Fibroblast of peridontal ligament (primary cell): ENCODE results near the gene NAT9.

Source experiments
- DNase-seq: peaks from one replicate; pipeline ENCODE4 v3.0.0-alpha.2; 2010; ENCODE audit errors: extremely low read depth

The NAT9 gene

DNA sequence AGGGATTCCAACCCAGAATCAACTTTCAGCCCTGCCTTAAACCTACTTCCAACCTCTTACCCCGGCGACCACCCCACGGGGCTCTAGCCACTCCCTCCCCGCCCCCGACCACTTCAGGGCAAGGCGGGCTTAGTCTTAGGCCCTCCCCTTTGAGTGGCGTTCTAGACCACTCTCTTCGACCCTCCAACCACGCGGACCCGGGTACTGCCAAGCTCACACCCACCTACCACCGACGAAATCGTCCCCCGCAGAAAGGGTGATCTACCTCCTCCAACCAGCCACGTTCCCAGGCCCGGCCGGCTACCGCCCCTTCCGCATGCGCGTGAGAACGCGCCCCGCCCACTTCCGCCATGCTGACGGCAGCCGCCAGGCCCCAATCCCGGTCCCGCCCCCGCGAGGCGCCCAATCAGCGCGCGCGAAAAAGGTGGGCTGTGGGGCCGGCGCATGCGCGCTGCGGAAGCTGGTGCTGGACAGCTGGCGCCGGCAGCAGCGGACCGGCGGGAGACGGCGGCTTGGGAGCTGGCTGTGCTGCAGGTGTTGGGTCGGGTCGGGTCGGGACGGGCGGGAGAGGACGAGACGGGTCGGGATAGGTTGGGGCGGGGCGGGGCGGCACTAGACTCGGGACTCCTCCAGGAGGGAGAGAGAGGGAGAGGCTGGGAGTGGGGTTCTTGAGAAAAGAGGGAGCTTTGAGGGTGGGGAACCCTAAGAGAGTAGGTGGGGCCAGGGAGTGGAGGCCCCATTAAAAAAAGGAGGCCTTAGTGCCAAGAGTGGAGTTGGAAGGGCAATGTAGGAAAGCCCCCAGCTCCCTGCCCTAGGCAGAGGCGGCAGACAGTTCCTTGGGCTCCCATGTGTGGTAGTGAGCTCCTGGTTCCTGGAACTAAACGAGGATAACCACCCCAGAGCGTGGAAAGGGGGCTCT lies at the start of gene NAT9:
Gene NAT9 (minus strand): TSS at position 302 of the 919 bp plus-strand sequence. CDS start 647 bp downstream, outside the sequence.
- peak; percentile 87 for DNase-seq

GRCh38 chr17:74824961-74825627 lies 48.9 kb upstream of the NAT9 start:
- no peak for DNase-seq

DNA sequence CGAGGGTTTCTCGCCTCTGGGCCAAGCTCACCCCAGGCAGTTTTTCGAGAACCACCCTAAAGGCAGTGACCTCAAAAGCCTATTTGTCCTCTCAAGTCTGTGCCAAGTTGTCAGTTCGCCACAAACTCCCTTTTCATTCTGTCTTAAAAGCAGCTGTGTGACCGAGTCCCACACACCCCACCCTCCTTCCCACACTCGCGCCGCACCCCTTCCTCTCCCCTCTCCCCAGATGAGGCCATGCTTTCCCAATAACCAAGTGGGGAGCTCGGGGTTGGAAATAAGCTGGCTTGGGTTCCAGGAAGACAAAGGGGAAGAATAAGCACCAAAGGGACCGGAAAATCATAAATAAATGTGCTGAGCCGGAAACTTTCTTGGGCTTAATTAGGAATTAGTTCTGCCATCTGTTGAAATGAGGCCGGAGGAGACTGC lies 46.8 kb upstream of the NAT9 start:
- DNase-seq: no peak

DNA sequence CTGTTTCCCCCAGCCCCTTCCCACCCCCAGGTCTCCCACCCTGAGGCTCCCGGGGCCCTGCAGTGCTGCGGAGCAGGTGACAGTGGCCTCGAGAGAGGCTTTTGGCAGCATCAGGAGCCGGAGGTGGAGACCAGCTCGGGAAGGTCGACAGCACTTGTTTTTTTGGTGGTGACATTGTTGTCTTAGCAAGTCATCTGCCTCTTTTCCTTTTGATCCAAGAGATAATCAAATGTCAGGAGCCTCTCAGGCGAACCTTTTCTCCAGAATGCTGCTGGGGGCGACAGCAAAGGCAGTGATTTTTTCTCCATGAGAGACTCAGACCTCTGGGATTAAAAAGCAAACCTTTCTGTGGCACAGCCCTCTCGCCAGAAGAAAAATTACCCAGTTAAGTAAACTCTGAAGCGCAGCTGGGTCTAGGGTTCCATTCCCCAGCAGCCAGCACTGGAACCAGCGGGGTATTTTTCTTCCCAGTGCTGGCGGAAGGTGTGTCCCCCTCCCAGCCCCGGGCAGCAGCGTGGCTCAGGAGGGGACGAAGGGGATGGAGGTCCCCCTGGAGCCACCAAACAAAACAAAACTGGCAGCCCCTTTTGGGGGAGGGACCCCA lies 46.3 kb upstream of the NAT9 start:
- no peak for DNase-seq

DNA sequence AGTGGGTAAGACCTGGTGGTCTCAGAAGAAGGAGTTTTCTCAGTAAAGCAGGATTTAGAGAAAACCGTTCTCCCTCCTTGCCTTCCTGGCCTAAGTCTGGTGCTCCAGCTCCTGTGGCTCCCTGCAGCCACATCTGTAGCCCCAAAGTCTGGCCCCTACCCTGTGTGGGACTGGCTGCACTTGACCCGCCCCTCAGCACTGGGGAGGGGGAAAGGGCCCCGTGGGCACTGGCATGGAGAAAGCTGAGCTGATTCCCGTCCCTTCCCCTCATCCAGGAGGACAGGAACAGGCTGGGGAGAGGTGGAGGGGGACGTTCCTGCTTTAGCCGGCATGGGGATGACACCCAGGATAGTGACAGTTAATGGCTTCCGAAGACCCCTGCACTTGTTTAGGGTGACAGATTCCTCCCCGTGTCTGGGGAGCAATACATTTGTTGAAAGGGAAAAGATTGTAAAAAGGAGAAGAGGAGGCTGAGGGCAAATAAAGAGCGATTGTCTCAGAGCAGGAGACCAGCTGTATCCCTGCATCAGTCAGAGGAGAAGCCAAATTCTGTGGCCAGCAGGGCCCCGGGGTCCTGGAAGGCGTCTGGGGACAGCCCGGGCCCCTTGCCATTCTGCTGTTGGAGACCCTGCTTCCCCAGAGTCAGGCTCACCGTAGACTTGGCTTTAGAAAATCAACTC lies 45.6 kb upstream of the NAT9 start:
- no peak for DNase-seq

DNA sequence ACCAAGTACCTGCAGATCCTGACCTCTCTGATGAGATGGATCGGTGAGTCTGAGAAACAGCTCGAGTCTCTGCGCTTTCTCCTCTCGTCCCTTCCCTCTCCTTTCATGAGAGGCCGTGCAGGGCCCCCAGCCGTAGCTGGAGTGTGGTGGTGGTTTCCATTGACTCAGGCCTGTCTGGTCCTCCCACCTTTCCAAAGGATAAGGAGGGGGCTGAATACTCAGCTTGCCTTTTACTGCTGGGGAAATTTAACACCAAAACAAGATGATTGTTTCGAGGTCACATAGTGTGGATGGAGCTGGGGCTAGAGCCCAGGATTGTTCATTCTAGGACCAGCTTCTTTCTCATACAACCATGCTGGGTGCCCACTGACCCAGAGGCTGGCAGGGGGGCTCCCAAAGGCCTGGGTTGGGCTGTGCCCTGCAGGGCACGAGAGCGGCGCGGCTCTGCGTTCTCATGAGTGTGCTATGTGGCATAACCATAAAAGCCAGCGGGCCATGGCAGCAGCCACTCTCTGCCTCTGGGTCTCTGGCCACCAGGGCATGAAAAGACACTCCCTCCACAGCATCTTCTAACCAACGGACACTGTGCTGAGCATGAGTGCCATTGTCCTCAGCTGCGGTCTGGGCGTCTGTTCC lies 43.8 kb upstream of the NAT9 start:
- DNase-seq: no peak

GRCh38 chr17:74818291-74818938 lies 42.3 kb upstream of the NAT9 start:
- DNase-seq: no peak

GRCh38 chr17:74816905-74817620 lies 40.9 kb upstream of the NAT9 start:
- DNase-seq: no peak

DNA sequence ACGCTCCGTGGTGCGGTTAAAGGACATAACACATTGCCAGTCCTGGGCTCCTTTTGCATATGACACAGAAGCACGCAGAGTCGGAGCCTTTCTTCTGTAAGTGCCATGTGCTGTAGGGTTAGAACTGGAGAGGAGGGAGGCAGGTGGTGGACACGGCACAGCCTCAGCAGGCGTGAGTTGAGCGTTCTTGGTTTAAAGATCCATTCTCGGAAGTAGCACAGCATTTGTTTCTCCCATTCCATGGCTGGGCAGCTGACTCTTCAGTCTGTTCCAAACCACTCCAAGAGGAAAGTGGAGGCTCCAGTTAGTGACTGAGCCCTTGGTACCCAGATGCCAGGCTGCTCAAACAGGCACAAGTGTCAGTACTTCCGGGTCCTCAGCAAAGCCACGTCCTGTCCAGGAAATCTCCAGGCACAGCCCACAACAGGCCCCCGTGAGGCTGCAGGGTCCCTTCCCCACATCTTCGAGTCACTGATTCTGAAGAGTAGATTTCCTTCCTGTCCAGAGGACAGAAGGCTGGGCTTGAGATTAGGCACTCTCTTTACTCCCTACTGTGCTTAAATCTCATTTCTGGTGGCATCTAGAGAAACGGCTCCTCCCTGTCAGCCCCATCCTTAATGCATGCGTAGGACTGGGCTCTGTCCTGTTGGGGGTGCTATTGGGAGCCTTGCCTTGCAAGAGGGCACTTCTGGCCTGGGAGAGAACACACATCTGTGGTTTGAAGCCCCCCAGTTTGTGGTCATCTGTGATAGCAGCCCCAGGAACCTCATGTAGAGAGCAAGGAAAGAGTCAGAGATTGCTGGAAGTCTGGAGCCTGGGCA lies 39.6 kb upstream of the NAT9 start:
- no peak for DNase-seq

DNA sequence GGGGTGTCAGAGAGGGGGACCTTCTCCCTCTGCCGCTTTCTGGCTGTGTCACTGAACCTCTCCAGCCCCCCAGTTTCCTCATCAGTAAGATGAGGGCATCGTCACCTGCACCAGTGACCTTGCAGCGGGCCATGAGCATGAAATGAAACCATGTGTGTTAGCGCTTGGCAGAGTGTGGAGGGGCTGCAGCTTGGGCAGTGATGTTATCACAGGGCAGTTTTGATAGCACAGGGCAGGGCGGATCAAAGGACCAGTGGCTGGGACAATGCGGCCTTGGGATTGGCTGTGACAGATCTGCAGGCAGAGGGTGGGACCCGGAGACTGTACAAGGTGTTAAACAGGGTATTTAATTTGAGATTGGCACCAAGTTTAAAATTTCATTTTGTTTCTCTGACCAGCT lies 38.9 kb upstream of the NAT9 start:
- DNase-seq: no peak

- DNase-seq: no peak
Observed at GRCh38 chr17:74814453-74814852, 38.3 kb upstream of the NAT9 start.

- no peak for DNase-seq
Observed at GRCh38 chr17:74812109-74813009, 36.2 kb upstream of the NAT9 start.

DNA sequence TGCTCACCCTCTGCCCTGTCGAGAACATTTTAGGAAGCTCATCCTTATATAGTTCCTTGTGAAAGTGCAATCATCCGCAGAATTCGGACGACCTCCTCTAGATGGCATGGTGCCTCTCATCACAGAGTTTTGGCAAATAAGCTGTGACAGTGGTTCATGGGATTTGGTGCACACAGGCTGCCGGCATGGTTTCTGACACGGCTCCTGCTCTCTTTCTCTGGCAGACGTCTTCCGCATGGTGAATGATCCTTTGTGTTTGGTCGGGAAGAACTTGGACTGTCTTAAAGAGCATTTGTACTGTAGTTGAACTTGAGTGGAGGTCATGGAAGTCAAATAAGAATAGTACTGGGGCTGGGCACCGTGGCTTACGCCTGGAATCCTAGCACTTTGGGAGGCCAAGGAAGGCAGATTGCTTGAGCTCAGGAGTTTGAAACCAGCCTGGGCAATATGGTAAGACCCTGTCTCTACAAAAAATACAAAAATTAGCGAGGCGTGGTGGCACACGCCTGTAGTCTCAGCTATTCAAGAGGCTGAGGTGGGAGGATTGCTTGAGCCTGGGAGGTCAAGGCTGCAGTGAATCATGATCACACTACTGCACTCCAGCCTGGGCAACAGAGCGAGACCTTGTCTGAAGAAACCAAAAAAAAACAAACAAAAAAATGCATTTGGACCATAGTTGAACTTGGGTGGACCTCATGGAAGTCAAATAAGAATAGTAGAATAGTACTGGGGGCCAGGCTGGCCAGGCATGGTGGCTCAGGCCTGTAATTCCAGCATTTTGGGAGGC lies 34.7 kb upstream of the NAT9 start:
- DNase-seq: no peak

- no peak for DNase-seq
Observed at GRCh38 chr17:74808714-74809430, 32.7 kb upstream of the NAT9 start.

DNA sequence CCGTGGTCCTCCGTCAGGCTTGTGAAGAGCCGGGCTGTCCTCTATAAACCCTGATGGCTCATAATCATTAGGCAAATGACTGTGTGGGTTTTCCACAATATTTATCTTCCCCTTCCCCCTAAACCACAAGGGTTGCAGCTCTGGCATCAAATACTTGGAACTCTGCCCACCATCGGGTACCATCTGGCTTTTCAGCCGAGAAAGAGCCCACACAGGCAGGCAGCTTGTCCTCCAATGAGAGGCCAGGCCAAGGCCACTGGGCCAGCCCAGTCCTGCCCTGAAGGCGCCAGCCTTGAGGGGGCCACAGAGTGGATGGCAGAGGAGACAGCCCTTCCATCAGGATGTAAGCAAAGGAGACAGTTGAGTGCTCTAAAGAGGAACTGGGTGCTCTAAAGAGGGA lies 31.8 kb upstream of the NAT9 start:
- DNase-seq: peak; percentile 13

- DNase-seq: no peak
Observed at GRCh38 chr17:74807441-74807840, 31.3 kb upstream of the NAT9 start.

DNA sequence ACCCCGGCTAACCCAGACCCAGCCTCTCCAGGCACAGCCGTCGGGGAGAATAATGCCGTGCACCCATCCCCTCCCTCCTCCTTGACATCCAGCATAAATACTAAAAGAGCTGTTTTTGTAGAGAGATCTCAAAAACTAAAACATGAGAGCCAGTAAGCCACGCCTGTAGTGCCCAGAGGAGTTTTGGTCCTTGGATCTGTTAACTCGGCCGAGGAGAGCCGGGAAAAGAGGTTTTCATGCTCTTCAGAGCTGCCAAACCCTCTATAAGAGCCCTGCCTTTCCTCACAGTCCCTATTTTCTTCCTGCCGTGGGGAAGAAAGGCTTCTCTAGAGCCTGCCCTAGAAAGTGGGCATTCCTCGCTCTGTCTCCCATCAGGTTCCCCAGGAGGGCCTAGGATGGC lies 30.2 kb upstream of the NAT9 start:
- no peak for DNase-seq
